Endometrial microvascular endothelial cells (primary cell): Measurements from ENCODE around the gene PUM1. TPM values are rescaled to one million over a fixed set of nuclear protein-coding genes. Genes with fewer than 3 reads are reported as not detected.

ENCODE experiments used
- in situ Hi-C: cut with HindIII; loops from 2 replicates; pipeline ENCODE4 v1.10.0; 2017; ENCODE audit warnings: low sequenced_read_pairs, low pct_unique_long_range_greater_than_20kb; ENCODE audit errors: inconsistent ontology term
- total RNA-seq: library from RNA; depleted of rRNA; stranded (reverse); fragments of >200 nt; gene quantifications from one replicate; pipeline ENCODE4 v1.2.3, GENCODE V29; 2015; ENCODE audit errors: inconsistent ontology term

The PUM1 gene
- total RNA-seq, 1 donor from 2014 or later: 72.1 TPM

DNA sequence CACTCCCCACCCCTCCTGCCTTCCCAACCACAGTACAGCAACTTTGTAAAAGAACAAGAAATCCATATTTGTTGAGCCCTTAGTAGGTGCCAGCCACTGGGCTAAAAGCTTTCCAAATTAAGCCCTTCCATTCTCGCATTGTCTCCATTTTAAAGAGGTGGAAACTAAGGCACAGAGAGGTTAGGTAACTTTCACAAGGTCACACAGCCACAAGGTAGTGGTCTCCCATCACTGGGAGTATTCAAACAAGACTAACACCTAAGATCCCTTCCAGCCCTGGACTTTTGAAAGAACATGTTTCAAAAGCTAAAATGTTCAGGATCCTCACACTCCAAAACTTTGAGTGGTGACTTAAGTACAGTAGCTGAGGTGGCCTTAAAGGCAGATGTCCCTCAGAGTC lies 160.1 kb downstream of the PUM1 start:
- in situ Hi-C loops: loop anchor here (25.0 kb wide), 1 partner anchor 93 kb away; no protein-coding TSS in a partner anchor

DNA sequence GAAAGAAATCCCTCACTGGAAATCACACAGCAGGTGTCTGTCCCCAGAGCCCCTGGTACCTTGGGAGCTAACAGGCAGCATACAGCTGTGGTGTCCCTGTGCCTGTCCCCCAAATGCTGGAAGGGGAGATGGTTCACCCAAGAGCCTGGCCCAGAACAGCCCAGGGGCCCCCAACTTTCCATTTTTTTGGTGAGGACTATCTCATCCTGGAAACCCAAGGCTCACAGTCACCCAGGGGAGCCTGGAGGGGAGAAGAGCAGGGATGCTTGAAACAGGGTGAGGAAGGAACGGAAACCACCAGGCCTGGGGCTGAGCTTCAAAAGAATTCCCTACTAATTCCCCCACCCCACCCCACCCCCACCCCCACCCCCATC lies 160.6 kb downstream of the PUM1 start:
- in situ Hi-C loops: loop anchor here (25.0 kb wide), 1 partner anchor 93 kb away; no protein-coding TSS in a partner anchor

DNA sequence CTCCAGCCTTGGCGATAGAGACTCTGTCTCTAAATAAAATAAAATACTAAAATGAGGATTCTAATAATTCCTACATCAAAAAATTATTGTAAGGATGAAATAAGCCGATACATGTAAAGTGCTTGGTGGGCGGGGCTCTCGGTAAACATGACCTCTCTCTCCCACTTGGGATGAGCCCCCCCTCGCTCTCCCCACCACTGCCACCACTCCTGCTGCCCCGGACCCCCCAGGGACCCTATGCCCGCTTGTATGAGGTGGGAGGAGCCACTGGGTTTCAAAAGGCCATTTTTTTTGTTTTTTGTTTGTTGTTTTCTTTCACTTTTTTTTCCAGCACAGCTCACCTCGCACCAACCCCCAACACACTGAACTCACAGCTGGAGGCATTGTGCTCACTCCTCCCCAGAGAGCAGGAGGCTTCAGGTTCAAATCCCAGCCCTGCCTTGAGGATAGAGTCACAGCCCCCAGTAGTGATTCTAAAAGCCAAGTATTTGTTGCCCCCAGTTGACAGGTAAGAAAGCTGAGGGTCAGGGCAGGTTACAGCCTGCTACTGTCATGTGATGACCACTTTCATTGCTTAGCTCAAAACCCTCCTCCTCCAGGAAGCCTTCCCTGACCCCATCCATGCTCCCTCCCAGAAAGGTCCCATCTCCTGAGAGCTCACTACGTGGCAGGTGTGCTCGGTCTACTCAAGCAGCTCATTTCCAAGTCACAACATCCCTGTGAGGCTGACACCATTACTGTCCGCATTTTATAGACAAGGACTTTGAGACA lies 161.1 kb downstream of the PUM1 start:
- in situ Hi-C loops: loop anchor here (25.0 kb wide), 1 partner anchor 92 kb away; no protein-coding TSS in a partner anchor

DNA sequence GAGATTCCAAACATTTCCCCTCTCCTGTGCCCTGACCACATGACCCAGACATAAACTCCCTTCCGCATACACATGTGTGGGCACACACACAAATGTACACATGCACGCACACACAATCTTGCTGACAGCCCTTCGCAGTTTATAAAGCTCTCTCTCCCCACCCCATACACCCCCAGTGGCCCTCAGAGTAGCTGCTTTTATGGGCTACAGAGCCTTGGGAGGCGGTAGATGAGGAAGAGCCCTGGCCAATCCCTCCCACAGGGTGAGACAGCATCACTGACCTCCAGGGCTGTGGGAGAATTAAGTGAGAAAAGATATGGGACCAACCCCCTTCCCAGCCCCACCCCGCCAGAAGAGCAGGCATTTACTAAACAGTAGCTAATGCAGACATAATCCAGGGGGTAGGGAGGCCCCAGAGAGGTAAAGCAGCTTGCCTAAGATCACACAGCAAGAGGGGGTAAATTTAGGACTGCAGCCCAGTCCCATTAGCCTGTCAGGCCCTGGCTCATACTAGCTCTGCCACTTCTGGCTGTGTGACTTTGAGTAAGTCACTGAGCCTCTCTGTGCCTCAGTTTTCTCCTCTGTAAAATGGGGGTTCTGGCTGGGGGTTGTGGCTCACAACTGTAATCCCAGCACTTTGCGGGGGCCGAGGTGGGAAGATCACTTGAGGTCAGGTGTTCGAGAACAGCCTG lies 162.0 kb downstream of the PUM1 start:
- in situ Hi-C loops: loop anchor here (25.0 kb wide), 1 partner anchor 91 kb away; no protein-coding TSS in a partner anchor

DNA sequence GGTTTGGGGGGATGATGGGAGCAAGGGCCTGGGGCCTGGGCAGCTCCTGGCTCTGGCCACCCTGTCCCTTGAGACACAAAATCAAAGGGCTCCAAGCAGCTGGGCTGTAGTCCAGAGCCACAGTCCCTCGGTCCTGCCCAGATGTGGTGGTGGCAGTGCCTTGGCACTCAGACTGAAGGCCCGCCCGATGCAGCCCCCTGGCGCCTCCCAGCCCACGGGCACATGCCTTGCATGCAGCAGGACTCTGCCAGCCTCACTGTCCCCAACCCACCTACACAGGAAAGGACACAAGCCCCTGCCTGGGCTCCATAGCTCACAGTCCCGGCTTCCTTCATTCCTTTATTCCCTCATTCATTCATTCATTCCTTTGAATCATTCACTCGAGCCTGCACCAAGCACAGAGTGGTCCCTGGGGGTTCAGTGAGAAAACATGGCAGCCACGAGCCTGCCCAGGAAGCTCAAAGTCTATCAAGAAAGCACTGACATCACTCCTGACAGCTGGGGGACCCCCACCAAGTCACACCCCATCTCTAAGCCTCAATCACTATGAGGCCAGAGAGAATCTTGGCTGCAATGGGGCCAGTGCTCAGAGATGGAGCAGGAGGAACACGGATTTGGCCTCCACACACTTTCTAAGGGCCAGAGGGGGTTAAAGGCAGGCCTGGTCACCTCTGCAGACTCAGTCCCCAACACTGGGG lies 162.8 kb downstream of the PUM1 start:
- in situ Hi-C loops: loop anchor here (25.0 kb wide), 1 partner anchor 90 kb away; no protein-coding TSS in a partner anchor

DNA sequence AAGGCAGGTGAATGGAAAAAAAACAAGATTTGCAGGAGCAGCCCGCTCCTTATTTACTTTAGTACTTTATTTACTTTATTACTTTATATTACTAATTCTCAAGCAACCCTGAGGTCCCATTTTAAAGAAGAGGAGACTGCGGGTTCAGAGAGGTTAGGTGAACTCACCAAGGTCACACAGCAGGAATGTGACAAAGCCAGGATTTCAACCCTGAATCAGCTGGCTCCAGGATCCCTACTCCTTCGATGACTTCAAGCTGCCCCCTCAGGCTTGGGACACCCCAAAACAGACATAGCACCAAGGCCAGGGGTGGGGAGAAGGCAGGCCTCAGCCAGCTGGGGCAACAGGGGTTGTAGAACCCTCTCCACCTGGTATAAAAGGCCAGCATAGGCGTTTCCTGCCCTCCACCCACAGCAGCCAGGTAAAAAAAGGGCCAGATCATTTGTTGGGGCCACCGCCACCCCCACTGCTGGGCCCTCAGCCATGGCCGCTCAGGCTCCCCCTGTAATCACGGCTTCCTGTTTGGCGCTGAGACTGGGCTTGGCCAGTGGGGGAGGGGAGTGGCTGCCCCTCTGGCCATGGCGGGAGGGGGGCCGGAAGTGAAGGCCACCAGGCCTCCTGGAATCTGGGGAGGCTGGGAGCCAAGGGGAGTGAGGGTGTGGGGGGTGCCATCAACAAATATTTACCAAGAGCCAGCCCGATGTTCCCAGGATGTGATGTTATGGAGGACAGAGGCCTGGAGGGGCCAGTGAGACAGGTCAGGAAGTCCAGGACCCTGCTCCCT lies 163.5 kb downstream of the PUM1 start:
- in situ Hi-C loops: loop anchor here (25.0 kb wide), 1 partner anchor 90 kb away; no protein-coding TSS in a partner anchor

DNA sequence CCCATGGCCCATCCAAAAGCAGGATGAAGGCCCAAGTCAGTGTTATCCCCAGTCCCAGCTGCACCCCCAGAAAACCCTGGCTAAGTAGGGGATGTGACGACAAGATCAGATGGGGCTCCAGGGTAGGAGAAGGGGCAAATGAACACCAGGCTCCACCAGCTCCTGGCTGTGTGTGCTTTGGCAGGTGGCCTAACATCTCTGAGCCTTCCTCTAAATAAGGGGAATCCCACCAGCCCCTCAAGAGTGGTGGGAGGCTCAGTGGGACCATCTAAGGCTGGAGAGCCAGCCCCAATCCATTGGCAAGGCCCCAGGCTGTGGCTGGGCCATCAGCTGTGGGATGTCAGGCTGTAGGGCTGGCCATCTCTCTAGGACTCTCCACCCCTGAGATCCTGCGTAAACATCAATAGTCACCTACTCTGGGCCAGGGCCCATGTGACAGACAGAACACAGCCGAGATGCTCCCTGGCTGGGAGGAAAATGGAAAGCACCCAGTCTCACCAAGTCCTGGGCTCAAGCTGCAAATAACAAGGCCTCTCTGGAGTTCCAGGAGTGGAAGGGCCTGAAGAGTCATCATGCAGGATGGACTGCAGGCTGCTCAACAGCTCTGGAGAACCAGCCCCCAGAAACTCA lies 164.5 kb downstream of the PUM1 start:
- in situ Hi-C loops: loop anchor here (25.0 kb wide), 1 partner anchor 89 kb away; no protein-coding TSS in a partner anchor

DNA sequence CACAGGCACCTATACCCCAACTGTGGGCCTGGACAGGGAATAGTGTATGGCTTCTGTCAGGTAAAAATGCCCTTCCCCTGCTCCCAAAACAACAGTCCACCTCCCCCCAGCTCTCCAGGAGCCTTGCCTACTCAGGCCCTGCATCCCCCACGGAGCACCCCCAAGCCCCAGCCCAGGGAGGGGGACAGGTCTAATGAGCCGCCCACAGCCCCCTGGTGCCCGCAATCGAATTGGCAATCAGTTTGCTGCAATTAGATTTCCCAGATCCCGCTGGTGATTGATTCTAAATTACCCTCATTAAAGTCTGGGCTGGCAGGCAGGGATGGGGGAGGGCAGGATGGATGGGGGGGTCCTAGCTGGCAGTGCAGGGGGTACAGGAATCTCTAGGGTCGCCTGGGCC lies 165.0 kb downstream of the PUM1 start:
- in situ Hi-C loops: loop anchor here (25.0 kb wide), 1 partner anchor 88 kb away; no protein-coding TSS in a partner anchor

DNA sequence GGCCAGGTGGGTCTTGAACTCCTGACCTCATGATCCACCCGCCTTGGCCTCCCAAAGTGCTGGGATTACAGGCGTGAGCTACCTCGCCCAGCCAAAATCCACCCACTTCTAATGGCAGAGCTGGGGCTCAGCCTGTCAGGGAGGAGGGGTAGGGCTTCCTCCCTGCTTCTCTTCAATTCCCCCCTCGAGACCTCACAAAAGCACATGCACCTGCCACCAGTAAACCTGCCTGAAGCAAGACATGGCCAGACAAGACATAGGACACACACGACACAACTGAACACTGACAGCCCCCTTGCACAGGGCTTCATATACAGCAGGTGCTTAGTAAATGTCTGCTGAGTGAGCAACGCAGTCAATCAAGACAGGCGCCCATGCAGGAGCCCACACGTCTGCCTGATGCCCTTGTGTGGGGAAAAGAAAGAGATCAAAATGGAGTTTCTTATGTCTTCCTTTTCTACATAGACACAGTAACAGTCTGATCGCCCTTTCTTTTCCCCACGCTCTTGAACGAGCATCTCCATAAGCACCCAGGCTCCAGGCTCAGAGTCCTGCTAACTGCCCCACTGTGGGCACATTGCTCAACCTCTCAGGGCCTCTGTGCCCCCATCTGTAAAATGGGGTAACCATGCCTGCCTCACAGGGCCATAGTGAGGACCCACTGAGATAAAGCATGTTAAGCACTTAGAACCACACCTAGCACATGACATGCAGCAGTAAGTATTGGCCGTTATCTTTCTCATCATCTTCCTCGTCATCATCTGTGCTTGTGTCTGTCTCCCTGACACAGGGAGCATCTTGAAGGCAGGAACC lies 165.7 kb downstream of the PUM1 start:
- in situ Hi-C loops: loop anchor here (25.0 kb wide), 1 partner anchor 87 kb away; no protein-coding TSS in a partner anchor

DNA sequence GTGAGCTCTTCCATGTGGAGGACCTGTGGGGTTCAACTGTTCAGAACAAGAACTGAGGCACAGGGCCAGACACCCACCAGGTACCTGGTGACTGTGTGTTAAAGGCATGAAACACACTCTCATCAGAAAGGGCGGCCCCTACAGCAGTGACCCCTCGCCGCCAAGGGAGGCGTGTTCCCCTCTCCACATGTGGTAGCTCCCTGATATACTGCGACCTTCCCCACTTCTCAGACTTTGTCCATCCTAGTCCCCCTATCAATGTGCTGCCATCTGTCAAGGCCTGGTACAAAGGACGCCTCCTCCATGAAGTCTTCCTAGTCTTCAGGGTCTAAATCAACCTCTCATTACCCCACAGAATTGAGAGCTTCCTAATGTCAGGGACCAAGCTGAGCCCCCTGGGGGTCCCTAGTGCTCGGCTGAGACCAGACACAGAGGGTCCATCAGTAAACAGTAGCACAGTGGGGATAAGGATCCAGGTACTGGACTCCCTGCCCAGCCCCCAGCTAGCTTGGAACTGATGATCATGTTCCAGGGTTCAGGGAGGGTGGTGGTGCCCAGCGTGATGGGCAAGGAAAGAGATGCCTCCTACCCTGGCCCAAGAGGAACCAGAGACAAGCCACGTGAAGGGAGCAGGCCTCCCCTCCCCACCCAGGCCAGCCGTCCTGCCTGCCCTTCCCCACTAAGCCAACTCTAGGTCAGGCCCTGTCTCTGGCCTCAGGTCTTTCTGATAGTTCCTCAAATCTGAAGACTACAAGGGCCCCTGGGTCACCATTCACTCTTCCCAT lies 167.3 kb downstream of the PUM1 start:
- in situ Hi-C loops: no loop called here

DNA sequence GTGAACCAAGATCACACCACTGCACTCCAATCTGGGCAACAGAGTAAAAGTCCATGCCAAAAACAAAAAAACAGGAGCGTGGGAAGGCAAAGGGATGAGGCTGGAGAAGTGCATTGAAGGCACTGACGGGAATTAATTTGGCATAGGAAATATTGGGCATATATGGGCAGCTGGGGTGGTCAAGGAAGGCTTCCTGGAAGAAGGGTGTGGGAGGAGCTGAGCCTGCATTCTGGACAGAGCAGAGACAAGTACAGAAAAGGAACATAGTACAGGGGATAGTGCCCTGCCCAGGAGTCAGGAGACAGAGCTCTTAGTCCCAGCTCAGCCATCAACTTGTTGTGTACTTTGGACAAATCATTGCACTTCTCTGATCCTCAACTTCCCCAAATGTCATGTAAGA lies 168.6 kb downstream of the PUM1 start:
- in situ Hi-C loops: no loop called here

DNA sequence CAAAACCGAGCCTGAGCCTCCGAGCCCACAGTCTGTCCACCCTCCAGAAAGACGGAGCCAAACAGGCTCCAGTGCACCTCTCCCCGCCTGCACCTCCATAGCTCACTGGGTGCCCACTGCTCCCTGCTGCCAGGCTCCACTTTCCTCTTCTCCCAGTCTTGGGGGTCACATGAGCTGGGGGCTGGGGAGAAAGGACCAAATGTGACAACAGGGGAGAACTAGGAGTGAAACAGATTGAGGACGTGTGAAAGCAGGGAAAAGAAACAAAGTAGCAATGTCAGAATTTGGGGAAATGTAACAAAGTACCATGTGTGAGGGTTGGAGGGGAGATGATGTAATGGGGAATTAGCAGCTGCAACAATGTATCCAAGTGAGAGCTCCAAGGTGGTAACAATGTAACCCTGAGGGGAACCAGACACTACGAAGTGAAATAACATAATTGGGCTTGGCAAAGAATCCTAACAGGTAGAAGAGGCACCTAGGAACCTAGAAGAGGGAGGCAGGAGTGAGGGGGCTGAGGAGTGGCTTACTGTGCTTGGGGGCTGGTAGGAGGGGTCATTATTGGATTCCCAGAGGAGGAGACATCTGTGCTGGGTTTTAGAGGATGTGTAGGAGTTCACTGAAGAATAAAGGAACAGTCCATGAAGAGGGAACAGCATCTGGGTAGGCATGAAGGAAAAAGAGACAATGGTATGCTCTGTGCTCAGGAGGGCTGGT lies 169.4 kb downstream of the PUM1 start:
- in situ Hi-C loops: no loop called here

DNA sequence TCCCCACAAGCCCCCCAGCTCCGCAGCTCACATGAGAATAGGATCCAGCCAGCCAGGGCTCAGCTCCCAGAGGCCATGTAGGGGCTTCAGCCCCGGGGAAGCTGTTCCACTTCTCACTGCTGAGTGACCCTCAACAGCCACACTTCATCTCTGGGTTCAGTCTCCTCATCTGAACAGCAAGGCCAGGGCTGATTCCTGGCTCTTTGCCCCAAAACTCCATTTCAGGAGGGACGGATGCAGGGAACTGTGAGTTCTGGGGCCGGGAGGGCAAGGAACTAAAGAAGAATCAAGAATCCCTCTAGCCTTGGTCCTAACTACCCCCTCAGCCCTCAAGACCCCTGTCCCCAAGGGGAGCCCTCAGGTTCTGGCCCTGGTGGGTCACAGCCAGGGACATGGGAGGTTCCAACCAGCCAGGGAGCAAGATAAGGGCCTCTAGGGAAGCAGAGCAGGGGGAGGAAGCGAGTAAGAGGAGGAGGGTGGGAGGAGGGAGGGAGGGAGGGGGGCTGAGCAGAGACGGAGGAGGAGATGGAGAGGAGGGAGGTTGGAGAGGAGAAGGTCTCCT lies 170.1 kb downstream of the PUM1 start:
- in situ Hi-C loops: no loop called here

DNA sequence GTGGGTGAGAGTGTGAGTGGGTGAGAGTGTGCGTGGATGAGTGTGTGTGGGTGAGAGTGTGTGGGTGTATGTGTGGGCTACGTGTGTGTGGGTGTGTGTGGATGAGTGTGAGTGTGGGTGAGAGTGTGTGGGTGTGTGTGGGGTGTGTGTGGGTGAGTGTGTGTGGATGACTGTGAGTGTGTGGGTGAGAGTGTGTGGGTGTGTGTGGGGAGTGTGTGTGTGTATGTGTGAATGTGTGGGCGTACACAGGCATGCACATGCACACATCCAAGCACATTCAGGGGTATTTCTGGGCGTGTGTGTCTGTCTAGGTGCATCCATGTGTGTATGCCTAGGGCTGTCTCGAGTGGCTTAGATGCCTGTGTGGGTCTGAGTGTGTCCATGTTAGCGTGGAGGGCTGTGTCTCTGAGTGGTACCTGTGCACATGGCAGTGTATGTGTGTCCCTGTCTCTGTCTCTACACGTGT lies 171.0 kb downstream of the PUM1 start:
- in situ Hi-C loops: no loop called here

DNA sequence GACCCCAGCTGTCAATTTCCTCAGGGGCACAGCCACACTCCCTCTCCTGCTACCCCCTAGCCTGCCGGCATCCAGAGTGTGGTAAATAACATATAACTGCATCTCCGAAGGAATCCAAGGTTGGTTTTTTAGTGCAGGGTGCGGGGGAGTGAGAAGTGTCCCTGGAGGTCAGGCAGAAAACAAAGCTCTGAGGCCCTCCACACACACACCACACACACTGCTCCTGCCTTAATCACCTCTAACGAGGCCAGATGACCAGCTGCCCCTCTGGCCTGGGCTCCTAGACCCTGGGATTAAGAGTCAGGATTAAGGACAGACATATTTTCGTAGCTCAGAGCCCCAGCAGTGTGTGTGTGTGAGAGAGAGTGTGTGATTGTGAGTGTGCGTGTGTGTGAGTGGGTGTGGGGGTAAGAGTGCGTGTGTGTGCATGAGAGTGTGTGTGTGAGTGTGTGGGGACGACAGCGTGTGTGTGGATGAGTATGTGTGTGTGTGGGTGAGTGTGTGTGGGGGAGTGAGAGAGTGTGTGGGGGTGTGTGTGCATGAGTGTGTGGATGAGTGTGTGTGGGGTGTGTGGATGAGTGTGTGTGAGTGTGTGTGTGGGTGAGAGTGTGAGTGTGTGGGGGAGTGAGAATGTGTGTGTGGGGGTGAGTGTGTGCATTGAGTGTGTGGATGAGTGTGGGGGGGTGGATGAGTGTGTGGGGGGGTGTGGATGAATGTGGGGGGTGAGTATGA lies 171.6 kb downstream of the PUM1 start:
- in situ Hi-C loops: no loop called here
